Left colon (tissue), 2 donors: Measurements from ENCODE around the gene DYRK3. TPM values are rescaled to one million over a fixed set of nuclear protein-coding genes. Genes with fewer than 3 reads are reported as not detected.

Experiments used
- ATAC-seq: fragments of 200-7000 bp; cut with Tn5 transposase; one replicate; pipeline ENCODE4 v1.9.1; 2020; ENCODE audit warnings: mild to moderate bottlenecking, moderate library complexity
- DNase-seq, 2 donors: peaks; one replicate each; pipeline ENCODE4 v3.0.0-alpha.2; 2020
- intact Hi-C, 2 donors: fragments of 100-400 bp; cut with DNase I in 1 of 2; cut with micrococcal nuclease in 1 of 2; formaldehyde crosslinking; loops; one replicate each; pipeline versions ENCODE4 v1.11.2 to v1.14.0; 2022; cut with DNase I, micrococcal nuclease
- total RNA-seq, 2 donors: library from RNA; stranded (reverse); fragmentation: NEBNext Ultra II Directional; extraction: Animal tissue kit (Norgen Biotek cat#: 25700); gene quantifications; one replicate each; pipeline ENCODE4 v1.2.1, GENCODE V29; 2021
- donor health status: DM: no; HTN: no; CAD: no.
- donor health status: DM: yes; HTN: yes; CAD: no.

The DYRK3 gene
- total RNA-seq, 2 donors from 2014 or later, result 0.58 to 1.2 TPM

GRCh38 chr1:206672844-206673758 lies 37.8 kb downstream of the DYRK3 start:
- intact Hi-C loops, result no loop called here
- DNase-seq (peak in 1 of 2 donors; percentile 42), ATAC-seq (peak; percentile 38)

DNA sequence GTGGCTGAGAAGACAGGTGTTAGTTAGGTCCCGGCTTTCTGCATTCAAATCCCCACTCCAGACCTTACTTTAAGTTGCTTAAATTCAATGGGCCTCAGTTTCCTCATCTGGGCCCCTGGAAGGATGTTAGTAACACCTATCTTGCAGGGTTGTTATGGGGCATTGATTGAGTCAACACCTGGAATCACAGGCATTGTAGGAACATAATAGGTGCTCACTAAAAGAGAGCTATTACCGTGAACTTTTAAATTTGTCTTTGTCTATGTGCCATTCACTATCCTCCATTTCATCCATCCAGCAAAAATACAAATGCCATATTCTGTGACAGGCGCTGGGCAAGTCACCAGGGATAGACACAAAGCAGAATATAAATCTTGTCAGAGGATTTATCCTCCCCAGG lies 38.9 kb downstream of the DYRK3 start:
- DNase-seq (no peak), ATAC-seq (no peak)
- intact Hi-C loops, result no loop called here

GRCh38 chr1:206674745-206675175 lies 39.4 kb downstream of the DYRK3 start:
- intact Hi-C loops, result no loop called here
- peak; percentile 53 for ATAC-seq
- peak; percentile 59 to 87 for DNase-seq

DNA sequence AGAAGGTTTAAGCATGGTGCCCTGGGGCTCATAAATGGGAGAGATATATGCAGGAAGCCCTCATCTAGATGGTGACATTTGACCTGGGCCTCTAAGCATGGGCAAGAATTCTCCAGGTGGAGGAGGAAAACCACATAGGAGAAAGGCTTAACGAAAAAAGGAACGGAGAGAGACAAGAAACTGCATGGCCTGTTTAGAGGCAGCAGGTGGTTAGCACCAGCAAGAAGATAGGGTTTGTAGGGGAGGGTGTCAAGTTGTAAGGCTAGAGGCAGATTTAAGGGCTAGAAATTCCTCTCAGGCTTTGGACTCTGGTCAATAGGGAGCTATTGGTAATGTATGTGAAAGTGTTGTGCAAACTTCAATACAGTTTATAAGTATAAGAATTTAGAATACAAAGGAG lies 41.2 kb downstream of the DYRK3 start:
- intact Hi-C loops, result no loop called here
- ATAC-seq, result no peak
- DNase-seq, result no peak

DNA sequence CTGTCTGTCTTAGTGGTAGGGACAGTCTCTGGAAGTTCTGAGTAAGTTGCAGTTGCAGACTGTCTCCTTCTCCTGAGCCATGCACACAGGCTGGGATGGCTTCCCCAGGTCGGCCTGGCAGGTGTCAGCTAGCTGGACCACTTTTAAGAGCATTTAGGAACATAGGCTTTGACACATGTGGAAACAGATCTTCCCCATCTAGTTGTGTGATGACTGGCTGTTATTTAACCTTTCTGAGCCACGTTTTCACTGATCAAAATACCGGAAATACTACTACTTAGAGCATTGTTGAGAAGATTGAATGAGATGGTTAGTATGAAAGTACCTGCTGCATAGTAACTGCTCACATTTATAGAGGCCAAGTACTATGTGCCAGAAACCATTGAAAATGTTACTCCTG lies 43.2 kb downstream of the DYRK3 start:
- no peak for DNase-seq
- intact Hi-C loops, result no loop called here

GRCh38 chr1:206679738-206680211 lies 44.4 kb downstream of the DYRK3 start:
- peak; percentile 26 for ATAC-seq
- DNase-seq, result no peak
- intact Hi-C loops, result no loop called here

More for the DNA sequence above, 43.2 kb downstream of the DYRK3 start:
- no peak for ATAC-seq

- intact Hi-C loops, result no loop called here
- DNase-seq (no peak), ATAC-seq (no peak)
Observed at GRCh38 chr1:206680279-206680678, 44.9 kb downstream of the DYRK3 start.

GRCh38 chr1:206681359-206681758 lies 46.0 kb downstream of the DYRK3 start:
- DNase-seq (no peak), ATAC-seq (no peak)
- intact Hi-C loops, result no loop called here

DNA sequence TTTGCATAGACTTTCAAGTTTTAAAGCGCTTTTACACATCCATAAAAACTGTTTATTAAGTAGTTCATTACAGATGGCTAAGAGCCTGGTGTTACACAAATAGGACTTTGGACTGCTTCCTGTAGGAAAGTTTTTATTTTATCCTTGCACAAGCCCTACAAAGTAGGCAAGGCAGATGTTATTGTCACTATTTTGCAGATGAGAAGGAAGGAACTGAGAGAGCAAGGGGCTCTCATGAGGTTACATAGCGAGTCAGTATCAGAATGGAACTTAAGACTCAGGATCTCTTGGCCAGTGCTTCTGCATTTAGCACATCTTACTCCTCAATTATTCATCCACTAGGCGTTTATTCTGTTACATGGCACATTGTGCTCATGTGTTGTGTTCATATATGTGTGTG lies 46.8 kb downstream of the DYRK3 start:
- no peak for DNase-seq
- no peak for ATAC-seq
- intact Hi-C loops, result no loop called here

GRCh38 chr1:206683313-206683712 lies 48.0 kb downstream of the DYRK3 start:
- intact Hi-C loops, result no loop called here
- DNase-seq, result no peak
- no peak for ATAC-seq

DNA sequence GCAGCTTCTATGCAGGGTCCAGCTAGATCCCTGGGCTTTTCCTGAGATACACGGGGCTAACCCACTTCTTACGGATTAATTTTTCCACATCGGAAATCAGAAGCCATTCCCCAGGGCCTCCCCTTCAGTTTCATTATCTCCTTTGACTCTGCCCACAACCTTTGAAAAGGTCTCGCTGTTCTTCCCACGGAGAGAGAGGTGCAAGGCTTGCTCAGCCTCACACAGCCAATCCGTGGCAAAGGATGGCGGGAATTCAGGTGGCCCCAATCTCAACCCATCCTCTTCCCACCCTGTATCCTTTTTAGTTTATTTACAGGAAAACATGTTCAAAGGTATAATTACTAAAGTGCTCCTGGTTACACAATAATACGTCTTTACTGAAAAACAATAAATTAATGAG lies 48.7 kb downstream of the DYRK3 start:
- intact Hi-C loops, result no loop called here
- ATAC-seq, result no peak
- DNase-seq, result no peak

DNA sequence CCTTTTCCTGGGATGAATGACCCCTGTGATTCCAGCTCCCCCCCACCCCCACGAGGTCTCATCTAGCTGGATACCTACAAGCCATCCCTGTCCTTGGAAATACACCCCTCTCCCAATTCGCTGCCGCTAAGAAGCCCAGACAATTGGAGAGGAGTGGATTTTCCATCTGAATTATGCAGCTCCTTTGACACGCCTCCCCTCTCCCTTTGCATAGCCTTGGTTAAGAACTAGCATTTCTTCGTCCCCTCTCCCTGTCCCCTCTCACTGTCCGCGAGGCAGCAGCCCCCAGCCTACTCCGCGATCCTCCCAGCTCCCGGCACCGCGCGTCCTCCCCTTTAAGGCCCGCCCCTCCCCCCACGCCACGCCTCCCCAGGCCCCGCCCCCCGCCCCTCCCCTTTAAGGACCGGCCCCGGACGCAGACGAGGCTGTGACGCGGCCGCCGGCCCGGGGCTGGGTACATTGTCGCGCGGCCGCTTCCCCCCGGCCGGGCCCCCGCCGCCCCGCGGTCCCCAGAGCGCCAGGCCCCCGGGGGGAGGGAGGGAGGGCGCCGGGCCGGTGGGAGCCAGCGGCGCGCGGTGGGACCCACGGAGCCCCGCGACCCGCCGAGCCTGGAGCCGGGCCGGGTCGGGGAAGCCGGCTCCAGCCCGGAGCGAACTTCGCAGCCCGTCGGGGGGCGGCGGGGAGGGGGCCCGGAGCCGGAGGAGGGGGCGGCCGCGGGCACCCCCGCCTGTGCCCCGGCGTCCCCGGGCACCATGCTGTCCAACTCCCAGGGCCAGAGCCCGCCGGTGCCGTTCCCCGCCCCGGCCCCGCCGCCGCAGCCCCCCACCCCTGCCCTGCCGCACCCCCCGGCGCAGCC lies 49.4 kb downstream of the DYRK3 start, which contains the start of gene MAPKAPK2:
TSS of gene MAPKAPK2 (plus strand) at position 428 of the 856 bp plus-strand sequence. CDS start at position 753, 325 bp downstream.
- ATAC-seq, result peak; percentile 77
- peak; percentile 63 to 86 for DNase-seq
- intact Hi-C loops, result no loop called here

GRCh38 chr1:206685334-206685768 lies 50.0 kb downstream of the DYRK3 start:
- intact Hi-C loops, result no loop called here
- ATAC-seq, result peak; percentile 62
- DNase-seq, result peak in 1 of 2 donors; percentile 49

GRCh38 chr1:206685769-206686477 lies 50.6 kb downstream of the DYRK3 start:
- intact Hi-C loops, result no loop called here
- ATAC-seq (peak; percentile 59), DNase-seq (peak in 1 of 2 donors; percentile 63)

- intact Hi-C loops, result no loop called here
- DNase-seq (no peak), ATAC-seq (peak; percentile 35)
Observed at GRCh38 chr1:206686478-206687249, 51.3 kb downstream of the DYRK3 start.

- DNase-seq (no peak), ATAC-seq (no peak)
- intact Hi-C loops, result no loop called here
Observed at GRCh38 chr1:206687251-206687914, 52.0 kb downstream of the DYRK3 start.

- intact Hi-C loops, result no loop called here
- ATAC-seq (no peak), DNase-seq (no peak)
Observed at GRCh38 chr1:206687915-206688442, 52.6 kb downstream of the DYRK3 start.
